Stimulated activated CD4-positive, alpha-beta T cell treated with anti-CD3 and anti-CD28 coated beads, Interleukin-15, amount 100 ng/mL, for 48 hours (primary cell): Measurements from ENCODE around the gene ZMIZ1.

ENCODE experiments used
- DNase-seq, 2 donors: peaks; one replicate each; pipeline ENCODE4 v3.0.0-alpha.2; 2020; ENCODE audit warnings: low read depth in 2 of 2

ZMIZ1 gene

DNA sequence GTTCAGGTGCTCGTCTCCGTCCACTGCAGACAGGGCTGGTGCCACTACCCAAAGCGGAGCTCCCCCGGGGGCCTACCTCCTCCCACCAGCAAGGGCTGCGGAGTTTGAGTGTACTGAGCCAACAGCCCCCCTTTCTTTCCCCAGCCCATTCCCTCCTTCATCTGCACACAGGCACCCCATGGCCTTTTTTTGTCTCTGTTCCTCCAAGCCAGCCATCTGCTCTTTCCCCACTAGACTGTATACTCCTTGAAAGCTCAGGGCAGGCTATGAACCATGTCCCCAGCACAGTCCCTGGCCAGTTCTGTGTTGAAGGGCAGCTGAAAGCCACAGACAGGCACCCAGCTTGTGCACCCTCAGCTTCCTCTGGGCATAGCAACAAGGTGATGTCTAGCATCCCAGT, 99.4 kb downstream of the ZMIZ1 start:
- no peak for DNase-seq

DNA sequence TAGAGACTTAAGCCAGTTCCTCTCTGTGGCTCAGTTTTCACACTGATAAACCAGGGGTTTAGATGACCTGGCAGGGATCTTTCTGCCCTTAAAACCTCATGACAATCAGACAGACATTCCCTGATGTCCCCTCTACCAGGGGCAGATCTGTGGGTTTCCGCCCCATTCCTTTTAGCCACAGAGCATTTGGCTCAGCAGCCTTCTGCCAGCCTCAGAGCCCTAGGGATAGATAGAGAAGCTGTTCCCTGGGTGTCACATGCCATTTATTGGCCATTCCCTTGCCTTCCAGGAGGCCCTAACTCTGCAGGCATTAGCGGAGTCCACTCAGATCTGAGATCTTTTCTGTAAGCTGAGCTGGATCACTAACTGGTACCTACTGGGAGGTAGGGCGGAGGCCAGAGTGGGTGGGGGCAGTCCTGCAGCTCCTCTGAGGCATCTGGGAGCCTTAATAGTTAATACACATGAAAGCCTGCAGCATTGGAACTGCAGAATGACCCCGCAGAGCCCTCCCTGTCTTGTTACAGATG, 101.5 kb downstream of the ZMIZ1 start:
- no peak for DNase-seq

DNA sequence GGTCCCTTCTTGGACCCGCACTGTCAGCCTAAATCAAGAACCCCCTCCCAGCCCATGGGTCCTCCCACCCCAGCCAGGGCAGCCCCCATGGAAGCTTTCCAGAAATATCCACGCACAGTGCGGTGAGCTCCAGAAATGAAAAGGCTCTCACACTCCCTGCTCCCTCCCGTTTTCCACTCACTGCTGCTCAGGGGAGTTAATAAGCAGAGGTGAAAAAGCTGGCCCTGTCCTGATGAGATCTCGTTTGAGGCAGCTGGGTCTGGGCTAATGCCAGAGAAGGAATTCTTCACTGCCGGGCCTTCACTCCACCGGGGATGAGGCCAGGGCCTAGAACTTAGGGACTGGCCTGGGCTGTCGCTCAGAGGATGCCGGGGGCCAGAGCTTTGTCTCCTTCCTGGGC, 102.2 kb downstream of the ZMIZ1 start:
- no peak for DNase-seq

- DNase-seq: no peak
These were observed 102.7 kb downstream of the ZMIZ1 start for GRCh38 chr10:79171504-79171903.

GRCh38 chr10:79172881-79173280, 104.1 kb downstream of the ZMIZ1 start:
- DNase-seq: no peak

DNA sequence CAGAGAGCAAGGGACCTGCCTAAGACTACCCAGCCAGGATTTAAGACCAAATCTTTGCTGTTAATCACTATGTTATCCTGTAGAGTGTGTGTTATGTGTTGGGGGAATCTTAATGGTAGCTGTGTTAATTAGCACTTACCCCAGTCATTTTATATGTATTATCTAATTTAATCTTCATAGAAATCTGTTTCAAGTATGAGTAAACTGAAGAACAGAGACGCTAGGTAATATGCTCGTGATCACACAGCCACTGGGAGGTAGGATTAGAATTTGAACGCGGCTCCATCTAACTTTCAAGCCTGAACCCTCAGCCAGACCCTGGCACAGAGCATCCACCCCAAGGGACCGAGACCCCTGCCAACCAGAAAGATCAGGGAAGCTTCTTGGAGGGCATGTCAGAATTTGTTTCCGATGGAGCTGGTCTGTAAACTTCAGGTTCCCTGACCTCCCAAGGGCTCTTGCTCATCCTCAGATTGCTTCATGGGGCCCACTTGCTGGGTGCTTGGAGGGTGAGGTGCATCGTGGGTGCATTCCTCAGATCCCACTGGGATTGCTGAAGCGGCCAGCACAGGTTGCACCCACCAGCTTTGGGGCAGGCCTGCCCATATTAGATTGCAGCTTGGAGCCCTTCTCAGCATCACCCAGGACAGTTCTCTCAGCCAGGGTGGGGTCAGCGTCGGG, 105.0 kb downstream of the ZMIZ1 start:
- no peak for DNase-seq

DNA sequence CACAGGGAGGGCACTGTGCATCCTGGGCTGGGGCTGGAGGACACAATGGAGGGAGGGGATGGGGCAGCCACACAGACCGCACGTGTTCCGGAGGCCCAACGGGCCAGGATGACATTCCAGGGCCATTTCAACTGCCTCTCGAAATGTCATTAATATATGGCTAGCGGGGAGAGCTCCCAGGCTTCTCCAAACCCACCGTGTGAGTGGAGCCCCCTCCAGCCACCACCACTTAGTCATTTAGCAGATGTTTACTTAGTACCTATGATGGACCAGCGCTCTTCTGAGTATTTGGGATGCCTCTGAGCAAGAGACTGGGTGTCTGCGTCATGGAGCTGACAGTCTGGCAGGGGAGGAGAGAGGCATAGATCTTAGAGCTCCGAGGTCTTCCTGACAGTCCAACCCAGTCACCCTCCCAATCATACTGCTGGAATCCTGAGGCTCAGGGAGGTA, 107.3 kb downstream of the ZMIZ1 start:
- DNase-seq: no peak

GRCh38 chr10:79176949-79177602, 108.3 kb downstream of the ZMIZ1 start:
- no peak for DNase-seq

DNA sequence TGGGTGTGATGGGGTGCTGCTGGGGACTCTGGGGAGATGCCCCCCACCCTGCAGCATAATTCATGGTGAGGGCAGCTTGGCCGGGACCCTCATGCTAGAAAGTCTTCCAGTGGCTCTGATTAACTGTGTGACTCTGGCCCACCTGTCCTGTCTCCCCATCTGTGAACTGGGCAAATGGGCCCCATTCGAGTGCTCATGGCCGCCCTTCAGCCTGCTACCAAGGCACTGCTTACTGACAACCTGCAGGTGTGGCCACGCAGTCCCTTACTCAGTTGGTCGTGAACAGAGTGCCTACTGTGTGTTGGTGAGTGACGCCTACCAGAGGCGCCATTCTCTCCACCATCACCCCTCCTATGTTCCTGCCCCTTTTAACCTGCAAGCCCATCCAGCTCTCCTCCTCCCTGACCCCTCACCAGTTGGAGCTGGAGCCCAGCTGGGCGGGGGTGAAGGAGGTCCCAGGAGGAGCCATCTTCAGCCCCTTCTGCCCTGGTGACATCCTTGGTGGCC, 109.4 kb downstream of the ZMIZ1 start:
- no peak for DNase-seq

DNA sequence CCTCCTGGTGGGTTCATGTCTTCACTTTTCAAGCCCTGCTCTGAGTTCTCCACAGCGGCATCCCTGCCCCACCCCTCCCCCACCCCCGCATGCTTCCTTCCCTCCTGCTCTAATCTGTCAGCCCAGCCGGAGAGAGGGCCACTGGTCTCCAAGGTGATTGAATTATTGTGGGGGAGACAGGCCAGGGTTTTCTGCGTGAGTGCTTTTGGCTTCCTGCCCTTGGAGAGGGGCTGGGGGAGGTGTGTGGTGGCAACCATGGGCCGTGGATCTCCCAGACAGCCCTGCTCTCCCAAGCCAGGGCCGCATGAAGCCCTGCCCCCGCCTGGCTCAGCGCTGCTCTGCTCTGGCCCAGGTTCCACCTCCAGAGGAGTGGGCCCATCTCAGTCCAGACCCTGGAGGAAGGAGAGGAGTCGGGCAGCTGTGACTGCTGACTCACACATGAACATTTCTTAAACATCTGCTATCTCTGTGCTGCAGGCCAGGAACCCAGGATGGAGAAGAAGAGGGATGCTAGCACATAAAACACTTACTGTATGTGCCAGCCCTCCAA, 109.9 kb downstream of the ZMIZ1 start:
- DNase-seq: no peak

DNA sequence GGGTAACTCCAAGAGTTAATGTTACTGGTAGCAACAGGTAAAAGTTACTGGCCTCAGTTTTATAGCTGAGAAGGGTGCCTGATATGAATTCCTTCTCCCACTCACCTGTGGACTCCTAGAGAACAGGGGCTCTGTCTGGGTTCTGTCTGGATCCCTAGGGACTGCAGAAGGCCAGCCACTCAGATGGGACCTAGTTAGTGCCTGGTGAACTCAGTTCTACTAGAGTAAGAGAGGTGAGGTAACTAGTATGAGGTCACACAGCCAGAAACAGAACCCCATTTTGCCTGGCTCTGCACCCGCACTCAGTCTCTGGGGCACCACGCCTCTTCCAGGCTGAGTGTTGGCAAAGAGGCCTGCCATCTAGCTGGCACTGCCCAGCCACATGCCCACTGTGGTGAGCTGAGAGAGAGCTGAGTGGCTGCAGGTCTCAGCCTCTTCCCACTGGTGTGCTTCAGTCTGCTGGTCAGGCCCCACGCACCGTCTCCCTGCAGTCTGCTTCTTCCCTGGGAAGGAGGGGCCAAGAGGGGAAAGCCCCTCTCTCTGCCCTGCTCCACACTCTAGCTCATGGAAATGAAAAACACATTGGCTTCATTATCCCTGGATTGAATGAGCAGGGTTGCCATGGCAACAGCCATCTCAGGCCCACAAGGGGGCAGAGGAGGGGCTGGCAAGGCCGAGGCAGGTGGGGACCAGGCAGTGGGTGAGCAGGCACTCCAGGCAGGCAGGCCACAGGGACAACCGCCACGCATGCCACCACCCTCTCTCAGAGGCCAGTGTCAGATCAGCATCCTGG, 110.6 kb downstream of the ZMIZ1 start:
- no peak for DNase-seq

GRCh38 chr10:79179957-79180309, 111.2 kb downstream of the ZMIZ1 start:
- no peak for DNase-seq

DNA sequence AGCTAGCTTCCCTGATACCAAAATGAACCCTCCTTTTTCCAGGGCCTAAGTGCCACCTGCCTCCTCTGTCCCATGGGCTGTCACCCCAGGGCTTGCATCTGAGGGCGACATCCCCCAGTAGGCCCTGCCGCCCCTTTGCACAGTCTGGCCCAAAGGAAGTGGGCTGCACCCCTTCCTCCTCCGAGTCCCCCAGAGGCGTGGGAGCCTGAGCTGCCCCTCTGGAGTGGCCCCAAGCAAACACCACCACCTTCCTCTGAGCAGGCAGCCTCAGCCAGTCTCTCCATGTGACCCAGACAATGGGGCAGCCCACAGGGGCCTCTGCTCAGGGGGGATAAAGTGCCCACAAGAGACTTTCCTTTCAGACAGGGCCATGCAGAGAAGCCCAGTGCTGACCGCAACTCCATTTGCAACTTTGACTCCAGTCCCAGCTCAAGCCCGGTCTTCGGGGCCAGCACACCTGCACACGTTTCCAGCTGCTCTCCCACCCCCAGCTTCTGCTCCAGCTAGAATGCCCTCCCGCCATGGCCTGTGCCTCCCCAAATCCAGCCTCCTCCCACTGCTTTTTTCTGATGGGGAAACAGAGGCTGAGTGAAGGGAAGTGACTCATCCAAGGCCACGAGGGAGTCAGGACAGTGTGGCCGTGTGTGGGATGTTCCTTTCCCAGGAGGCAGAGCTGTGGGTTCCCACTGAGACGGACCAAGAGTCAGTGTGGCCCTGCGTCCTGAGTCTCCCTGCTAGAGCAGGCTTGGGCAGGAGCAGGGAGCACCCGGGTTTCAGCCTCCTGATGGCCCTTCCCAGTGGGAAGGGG, 111.9 kb downstream of the ZMIZ1 start:
- DNase-seq: no peak

DNA sequence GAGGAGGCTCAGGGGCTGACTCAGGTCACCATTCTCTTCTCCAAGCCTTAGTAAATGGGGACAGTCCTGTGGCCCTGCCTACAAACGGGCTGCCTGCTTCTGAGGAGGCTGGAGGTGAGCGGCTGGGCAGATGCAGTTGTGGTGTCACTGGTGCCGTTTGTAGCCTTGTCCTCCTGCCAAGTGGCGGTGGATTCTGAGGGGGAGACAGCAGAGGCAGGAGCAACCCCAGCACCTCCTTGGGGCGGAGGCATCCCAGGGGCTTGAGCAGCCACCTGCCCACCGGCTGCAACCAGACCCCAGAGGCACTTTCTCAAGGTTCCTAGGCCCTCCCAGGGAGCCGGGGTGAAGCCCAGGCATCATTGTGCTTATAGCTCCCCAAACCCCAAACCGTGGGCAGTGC, 112.5 kb downstream of the ZMIZ1 start:
- no peak for DNase-seq

GRCh38 chr10:79181698-79182521, 113.1 kb downstream of the ZMIZ1 start:
- DNase-seq: no peak

DNA sequence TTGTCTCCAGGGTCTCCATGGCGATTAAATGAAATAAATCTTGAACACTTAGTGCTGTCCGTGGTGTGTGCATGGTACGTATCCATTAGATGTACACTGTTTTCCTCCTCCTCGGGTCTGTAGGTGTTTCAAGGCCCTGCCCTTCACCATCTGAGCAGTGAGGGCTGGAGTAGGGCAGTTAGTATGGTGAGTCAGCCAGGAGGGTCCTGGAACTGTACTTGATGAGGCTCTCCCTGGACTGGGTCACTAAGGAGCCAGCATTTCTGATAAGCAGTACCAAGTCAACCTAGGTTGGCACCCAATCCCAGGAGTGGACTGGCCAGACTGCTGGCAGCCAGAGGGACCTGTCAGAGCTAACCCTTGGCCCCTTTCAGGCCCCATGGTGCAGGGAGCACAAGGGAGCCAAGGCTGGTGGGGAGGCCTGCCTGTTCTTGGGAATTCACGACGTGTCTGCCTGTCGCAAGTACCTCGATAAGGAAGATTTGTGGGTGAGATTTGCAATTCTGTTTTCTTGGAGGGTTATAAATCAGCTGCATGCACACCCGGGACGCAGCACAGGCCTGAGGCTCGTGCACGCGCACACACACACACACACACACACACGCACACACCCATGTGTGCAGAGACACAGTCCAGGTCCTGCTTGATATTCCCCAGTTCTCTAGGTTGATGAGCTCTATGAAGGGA, 114.2 kb downstream of the ZMIZ1 start:
- DNase-seq: no peak

DNA sequence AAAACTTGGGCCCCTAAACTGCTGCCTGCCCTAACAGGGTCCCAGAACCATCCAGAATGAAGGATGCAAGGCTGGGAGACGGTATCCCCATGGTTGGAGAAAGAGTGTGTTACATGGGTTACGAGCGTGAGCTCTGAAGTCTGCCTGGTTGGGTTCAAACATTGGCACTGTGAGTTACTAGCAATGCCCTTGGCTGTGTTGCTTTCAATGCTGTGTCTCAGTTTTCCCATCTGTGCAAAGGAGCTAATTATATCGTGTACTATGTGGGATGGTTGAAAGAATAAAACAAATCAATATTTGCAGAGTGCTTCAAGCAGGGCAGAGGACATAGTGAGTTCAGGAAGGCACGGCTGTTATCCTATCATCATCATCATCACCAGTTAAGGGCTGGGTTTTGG, 114.7 kb downstream of the ZMIZ1 start:
- no peak for DNase-seq

- DNase-seq: no peak
These were observed 115.4 kb downstream of the ZMIZ1 start for GRCh38 chr10:79184145-79184625.

- DNase-seq: no peak
These were observed 115.9 kb downstream of the ZMIZ1 start for GRCh38 chr10:79184657-79185056.
